SU-DHL-6 (cell line): ENCODE measurements around the gene DRC1.

Source experiments
- H2AFZ ChIP-seq: fragments of 200-600 bp; sonication (generic); 2 replicates; pipeline ENCODE4 v1.6.1; 2014; ENCODE audit warnings: low read depth, mild to moderate bottlenecking, moderate library complexity, mixed read lengths, antibody characterized with exemption, low read length; ENCODE audit not compliant: severe bottlenecking
- H3F3A ChIP-seq: fragments of 200-600 bp; shearing (Covaris generic); 2 replicates; pipeline ENCODE4 v1.6.0; 2016; ENCODE audit warnings: antibody characterized with exemption, mild to moderate bottlenecking; ENCODE audit not compliant: insufficient read depth
- H3K27ac ChIP-seq: fragments of 200-600 bp; sonication (generic); 2 replicates; pipeline ENCODE4 v1.5.1; 2016; ENCODE audit warnings: low read depth, mild to moderate bottlenecking, low read length, moderate library complexity, mixed read lengths
- H3K27me3 ChIP-seq: fragments of 200-600 bp; sonication (generic), shearing (Covaris generic); 2 replicates; pipeline ENCODE4 v1.6.0; 2014; ENCODE audit warnings: mild to moderate bottlenecking, low read length
- H3K36me3 ChIP-seq: fragments of 200-600 bp; sonication (generic); 2 replicates; pipeline ENCODE4 v1.6.1; 2014; ENCODE audit warnings: mild to moderate bottlenecking, low read length, mixed read lengths
- H3K4me2 ChIP-seq: fragments of 300-600, 200-600 bp; shearing (Covaris generic), sonication (generic); 2 replicates; pipeline ENCODE4 v1.6.0; 2014; ENCODE audit warnings: low read length, low read depth, mild to moderate bottlenecking; ENCODE audit not compliant: poor library complexity, severe bottlenecking
- H3K4me3 ChIP-seq: fragments of 200-600 bp; sonication (generic); 2 replicates; pipeline ENCODE4 v1.5.1; 2014; ENCODE audit warnings: antibody characterized with exemption, low read length, mild to moderate bottlenecking, mixed read lengths; ENCODE audit not compliant: insufficient read depth, poor library complexity, severe bottlenecking
- H3K79me2 ChIP-seq: fragments of 200-600 bp; sonication (generic); 2 replicates; pipeline ENCODE4 v1.6.1; 2014; ENCODE audit warnings: mild to moderate bottlenecking, low read length, moderate library complexity; ENCODE audit not compliant: insufficient read depth
- H3K9ac ChIP-seq: fragments of 200-600 bp; sonication (generic); 2 replicates; pipeline ENCODE4 v1.7.0; 2014; ENCODE audit warnings: mild to moderate bottlenecking, low read length
- H3K9me2 ChIP-seq: fragments of 200-600 bp; sonication (generic); replicated peaks from 2 replicates; pipeline ENCODE4 v1.6.1; 2014; ENCODE audit warnings: low read length; ENCODE audit not compliant: insufficient read depth
- H3K9me3 ChIP-seq: fragments of 200-600 bp; sonication (generic); 2 replicates; pipeline ENCODE4 v1.6.1; 2014; ENCODE audit warnings: low read length, mixed read lengths; ENCODE audit not compliant: insufficient read depth
- H4K20me1 ChIP-seq: fragments of 200-600 bp; sonication (generic); 2 replicates; pipeline ENCODE4 v1.6.1; 2014; ENCODE audit warnings: low read depth, mild to moderate bottlenecking, antibody characterized with exemption, low read length, moderate library complexity, mixed read lengths
- EZH2phosphoT487 ChIP-seq: fragments of 200-600 bp; sonication (generic), shearing (Covaris generic); conservative IDR thresholded peaks from 2 replicates; pipeline ENCODE4 v1.6.1; 2018; ENCODE audit warnings: mild to moderate bottlenecking, antibody characterized with exemption, low read length, moderate library complexity, mixed read lengths
- TF ChIP-seq, protein P1 (sequence below): fragments of 200-600 bp; sonication (generic); IDR thresholded peaks from one replicate; pipeline ENCODE4 v1.5.1; 2017; ENCODE audit warnings: antibody characterized with exemption, mild to moderate bottlenecking, low read length, moderate library complexity; ENCODE audit not compliant: insufficient read depth, poor library complexity, severe bottlenecking

Gene DRC1

DNA sequence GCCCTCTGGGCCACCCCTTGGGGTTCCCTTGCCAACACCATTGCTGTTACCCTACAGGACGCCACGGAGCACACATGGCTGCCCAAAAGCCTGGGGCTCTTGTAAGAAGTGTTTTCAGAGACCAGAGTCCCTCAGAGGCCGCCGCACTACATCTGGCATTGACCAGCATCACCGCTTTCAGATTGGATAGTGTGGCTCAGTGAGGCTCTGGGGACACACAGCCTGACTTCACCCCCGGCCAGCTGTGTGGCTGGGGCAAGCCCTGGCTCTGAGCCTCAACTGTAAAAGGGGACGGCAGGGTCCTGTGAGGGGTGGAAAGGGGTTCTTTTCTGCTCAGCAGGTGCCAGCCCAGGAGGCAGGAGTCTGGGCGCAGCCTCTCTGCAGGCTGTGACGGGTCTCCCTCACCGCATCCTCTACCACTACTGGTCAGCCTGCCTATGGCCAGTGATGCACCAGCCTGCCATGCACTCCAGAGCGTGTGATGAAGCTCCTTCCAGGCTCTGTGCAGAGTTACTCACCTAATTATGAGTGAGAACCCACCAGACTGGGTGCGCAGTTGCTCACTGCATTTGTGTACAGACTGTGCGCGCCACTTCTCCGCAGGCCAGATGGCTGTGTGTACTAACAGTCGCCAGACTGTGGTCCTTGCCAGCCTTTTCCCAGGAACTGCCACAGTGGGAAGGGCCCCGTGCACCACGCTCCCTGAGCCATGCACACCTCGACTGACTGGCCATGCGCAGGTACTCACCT, 86.9 kb downstream of the DRC1 start:
- Histone ChIP-seq H3K9ac (no peak overlapping the region), H3K27me3 (no peaks in the 10 kb centered on the region), H3K9me3 (no peaks in the 10 kb centered on the region), H4K20me1 (no peaks in the 10 kb centered on the region), H3K9me2 (no peaks in the 10 kb centered on the region), H3K27ac (no peak overlapping the region), H3F3A (no peaks in the 10 kb centered on the region), H2AFZ (no peak overlapping the region), H3K36me3 (no peaks in the 10 kb centered on the region), H3K79me2 (no peaks in the 10 kb centered on the region), H3K4me2 (no peak overlapping the region), H3K4me3 (no peak overlapping the region)
- TF ChIP-seq EZH2phosphoT487: no peak
- TF ChIP-seq, protein P1, sequence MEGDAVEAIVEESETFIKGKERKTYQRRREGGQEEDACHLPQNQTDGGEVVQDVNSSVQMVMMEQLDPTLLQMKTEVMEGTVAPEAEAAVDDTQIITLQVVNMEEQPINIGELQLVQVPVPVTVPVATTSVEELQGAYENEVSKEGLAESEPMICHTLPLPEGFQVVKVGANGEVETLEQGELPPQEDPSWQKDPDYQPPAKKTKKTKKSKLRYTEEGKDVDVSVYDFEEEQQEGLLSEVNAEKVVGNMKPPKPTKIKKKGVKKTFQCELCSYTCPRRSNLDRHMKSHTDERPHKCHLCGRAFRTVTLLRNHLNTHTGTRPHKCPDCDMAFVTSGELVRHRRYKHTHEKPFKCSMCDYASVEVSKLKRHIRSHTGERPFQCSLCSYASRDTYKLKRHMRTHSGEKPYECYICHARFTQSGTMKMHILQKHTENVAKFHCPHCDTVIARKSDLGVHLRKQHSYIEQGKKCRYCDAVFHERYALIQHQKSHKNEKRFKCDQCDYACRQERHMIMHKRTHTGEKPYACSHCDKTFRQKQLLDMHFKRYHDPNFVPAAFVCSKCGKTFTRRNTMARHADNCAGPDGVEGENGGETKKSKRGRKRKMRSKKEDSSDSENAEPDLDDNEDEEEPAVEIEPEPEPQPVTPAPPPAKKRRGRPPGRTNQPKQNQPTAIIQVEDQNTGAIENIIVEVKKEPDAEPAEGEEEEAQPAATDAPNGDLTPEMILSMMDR: no peak

GRCh38 chr2:26489213-26489850, 87.6 kb downstream of the DRC1 start:
- no peaks in the 10 kb centered on the region for H3K9me3 ChIP-seq
- no peaks in the 10 kb centered on the region for H3K9me2 ChIP-seq
- no peak overlapping the region for H3K4me3 ChIP-seq
- H3K27ac ChIP-seq: no peak overlapping the region
- H4K20me1 ChIP-seq: no peaks in the 10 kb centered on the region
- H3K27me3 ChIP-seq: no peaks in the 10 kb centered on the region
- no peak overlapping the region for H3K4me2 ChIP-seq
- no peak overlapping the region for H2AFZ ChIP-seq
- H3F3A ChIP-seq: no peaks in the 10 kb centered on the region
- no peaks in the 10 kb centered on the region for H3K36me3 ChIP-seq
- H3K79me2 ChIP-seq: no peaks in the 10 kb centered on the region
- TF ChIP-seq EZH2phosphoT487: no peak
- TF ChIP-seq, protein P1: no peak
- no peak overlapping the region for H3K9ac ChIP-seq

DNA sequence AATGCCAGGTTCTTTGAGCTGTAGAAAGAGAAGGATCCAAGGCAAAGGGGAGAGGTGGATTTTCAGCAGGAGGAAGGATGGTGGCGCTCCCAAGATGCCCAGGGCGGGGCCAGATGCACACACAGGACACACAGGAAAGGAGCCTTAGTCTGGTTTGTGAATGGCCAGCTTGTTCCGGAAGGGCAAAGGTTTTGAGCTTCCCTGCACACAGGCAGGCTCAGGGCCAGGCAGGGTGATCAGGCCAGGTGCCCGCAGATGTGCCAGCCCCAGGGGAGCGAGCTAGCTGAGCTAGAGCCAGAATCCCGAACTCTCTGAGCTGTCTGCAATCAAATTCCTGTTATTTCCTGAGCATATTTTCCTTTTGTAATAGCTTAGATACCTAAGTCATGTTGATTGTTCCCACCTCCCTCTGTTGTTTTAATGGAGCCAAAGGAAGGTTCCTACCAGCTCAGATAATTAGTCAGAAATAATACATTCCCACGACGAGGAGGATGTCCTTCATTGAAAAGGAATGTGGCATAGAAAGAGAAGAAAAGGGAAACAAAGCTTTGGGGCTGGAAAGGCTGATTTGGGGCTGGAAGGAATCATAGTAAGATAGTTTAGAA, 89.9 kb downstream of the DRC1 start:
- Histone ChIP-seq H3K4me3 (no peak overlapping the region), H2AFZ (no peak overlapping the region), H3K9me3 (no peaks in the 10 kb centered on the region), H3K9ac (no peak overlapping the region), H3K79me2 (no peaks in the 10 kb centered on the region), H3K27me3 (no peaks in the 10 kb centered on the region), H3K27ac (no peak overlapping the region), H4K20me1 (no peaks in the 10 kb centered on the region), H3K4me2 (no peak overlapping the region), H3K9me2 (no peaks in the 10 kb centered on the region), H3F3A (no peaks in the 10 kb centered on the region), H3K36me3 (no peaks in the 10 kb centered on the region)
- TF ChIP-seq, protein P1: no peak
- TF ChIP-seq EZH2phosphoT487: no peak
